Stimulated activated CD8-positive, alpha-beta memory T cell treated with anti-CD3 and anti-CD28 coated beads, Interleukin-15, amount 100 ng/mL, for 4 hours (primary cell): ENCODE data around the gene LINC01488.

ENCODE experiments used
- DNase-seq, 2 donors: peaks; one replicate each; pipeline ENCODE4 v3.0.0-alpha.2; 2020; ENCODE audit warnings: low read depth in 2 of 2

The LINC01488 gene

GRCh38 chr11:69445131-69445470 is 36.4 kb upstream of the LINC01488 start:
- no peak for DNase-seq

- DNase-seq = no peak
These were observed 35.4 kb upstream of the LINC01488 start for GRCh38 chr11:69446108-69446507.

GRCh38 chr11:69447786-69448185 is 33.7 kb upstream of the LINC01488 start:
- DNase-seq = no peak

GRCh38 chr11:69448471-69449284 is 32.8 kb upstream of the LINC01488 start:
- no peak for DNase-seq

- no peak for DNase-seq
These were observed 32.0 kb upstream of the LINC01488 start for GRCh38 chr11:69449320-69450063.

GRCh38 chr11:69450064-69450856 is 31.2 kb upstream of the LINC01488 start:
- DNase-seq = no peak

- DNase-seq = no peak
These were observed 30.6 kb upstream of the LINC01488 start for GRCh38 chr11:69450857-69451220.

GRCh38 chr11:69451289-69451688 is 30.2 kb upstream of the LINC01488 start:
- no peak for DNase-seq

- DNase-seq = no peak
These were observed 29.1 kb upstream of the LINC01488 start for GRCh38 chr11:69452206-69452987.

- no peak for DNase-seq
These were observed 28.3 kb upstream of the LINC01488 start for GRCh38 chr11:69453151-69453550.

GRCh38 chr11:69454018-69454417 is 27.4 kb upstream of the LINC01488 start:
- no peak for DNase-seq

GRCh38 chr11:69455969-69456368 is 25.5 kb upstream of the LINC01488 start:
- no peak for DNase-seq

- DNase-seq = no peak
These were observed 24.8 kb upstream of the LINC01488 start for GRCh38 chr11:69456712-69457111.

GRCh38 chr11:69459848-69460539 is 21.5 kb upstream of the LINC01488 start:
- DNase-seq = no peak

GRCh38 chr11:69460540-69461257 is 20.8 kb upstream of the LINC01488 start:
- DNase-seq = no peak

GRCh38 chr11:69461272-69461962 is 20.0 kb upstream of the LINC01488 start:
- no peak for DNase-seq

- no peak for DNase-seq
These were observed 19.1 kb upstream of the LINC01488 start for GRCh38 chr11:69462106-69462951.

GRCh38 chr11:69463181-69463994 is 18.1 kb upstream of the LINC01488 start:
- no peak for DNase-seq
